ENCODE results near the gene TENM3.

TENM3 gene

GRCh38 chr4:182255441-182256190 lies 12.4 kb downstream of the TENM3 start:
- no peak for DNase-seq

DNA sequence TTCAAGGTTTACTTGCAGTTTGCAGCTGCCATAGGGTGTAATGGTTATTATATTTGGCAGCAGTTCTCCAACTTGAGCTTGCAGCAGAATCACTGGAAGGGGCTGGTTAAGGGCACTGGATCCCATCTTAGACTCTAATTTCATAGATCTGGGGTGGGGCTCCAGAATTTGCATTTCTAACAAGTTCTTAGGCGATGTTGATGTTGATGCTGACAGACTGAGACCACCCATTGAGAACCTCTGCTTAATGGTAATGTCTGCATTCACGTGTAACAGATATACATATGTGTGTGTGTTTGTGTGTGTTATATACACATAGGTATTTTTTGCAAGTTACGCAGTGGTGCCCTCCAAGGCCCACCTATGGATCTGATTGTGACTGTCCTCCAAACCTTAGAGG lies 13.8 kb downstream of the TENM3 start:
- no peak for DNase-seq

DNA sequence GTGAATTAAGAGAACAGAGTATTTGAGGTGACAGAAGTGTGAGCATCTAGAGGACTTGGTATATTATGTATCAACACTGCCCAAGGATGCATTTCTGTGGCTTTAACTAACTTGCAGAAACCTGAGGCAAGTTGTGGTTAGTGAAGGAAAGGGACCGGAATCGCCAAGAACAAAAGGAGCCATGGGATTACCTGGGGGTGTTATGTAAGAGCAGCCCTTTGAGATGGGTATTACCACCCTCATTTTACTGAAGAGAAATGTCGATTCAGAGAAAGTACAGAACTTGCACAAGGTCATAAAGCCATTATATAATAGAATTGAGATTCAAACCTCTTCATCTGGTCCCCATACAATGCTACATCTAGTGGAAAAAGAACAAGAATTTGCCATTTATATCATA lies 14.3 kb downstream of the TENM3 start:
- no peak for DNase-seq

- no peak for DNase-seq
These were observed 15.3 kb downstream of the TENM3 start for GRCh38 chr4:182258441-182259000.

GRCh38 chr4:182261651-182262223 lies 18.5 kb downstream of the TENM3 start:
- no peak for DNase-seq

GRCh38 chr4:182263562-182263961 lies 20.4 kb downstream of the TENM3 start:
- no peak for DNase-seq

DNA sequence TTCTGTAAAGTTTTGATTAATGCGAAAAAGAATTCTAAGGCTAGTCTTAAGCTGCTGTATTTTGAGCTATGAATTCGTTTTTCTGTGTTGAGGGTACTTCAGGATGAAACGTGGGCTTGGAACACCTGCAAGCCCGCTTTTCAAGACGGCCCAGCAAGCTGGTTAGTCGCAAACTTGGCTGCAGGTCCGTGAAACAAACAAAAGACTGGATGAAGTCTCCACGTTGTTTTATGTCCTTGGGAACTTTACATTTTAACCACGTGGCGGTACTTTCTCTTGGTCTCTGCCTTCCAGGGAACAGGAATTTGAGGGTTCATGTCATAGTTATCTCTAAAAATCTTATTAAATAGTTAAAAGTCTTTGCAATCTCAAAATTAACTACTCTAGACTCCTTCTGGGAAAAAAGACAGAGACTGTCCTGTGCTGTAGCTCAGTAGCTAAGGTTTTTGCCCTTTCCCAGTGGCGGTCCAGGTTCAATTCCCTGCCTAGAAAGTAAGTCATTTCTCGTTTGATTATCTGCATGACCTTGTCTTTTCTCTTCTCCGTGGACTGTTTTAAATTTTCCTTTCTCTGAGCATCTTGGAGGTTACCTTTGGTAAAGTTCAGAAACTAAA lies 21.0 kb downstream of the TENM3 start:
- no peak for DNase-seq

DNA sequence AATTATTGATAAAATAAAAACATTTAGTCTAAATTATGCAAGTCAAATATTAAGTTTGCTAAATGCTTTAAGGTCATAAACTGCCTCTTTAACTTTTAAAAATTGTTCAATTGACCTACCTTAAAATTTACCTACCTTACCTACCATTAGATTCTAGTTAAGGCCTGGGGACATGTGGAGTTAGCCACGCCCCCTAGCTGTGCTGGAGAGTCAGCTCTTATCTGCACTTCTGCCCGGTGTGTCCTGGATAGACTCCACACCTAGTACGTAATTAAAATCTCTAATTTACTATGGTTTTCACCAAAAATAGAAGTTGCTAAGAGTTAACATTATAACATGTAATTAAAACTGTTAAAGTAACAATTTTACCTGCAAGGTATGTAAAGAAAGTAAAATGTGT lies 22.7 kb downstream of the TENM3 start:
- no peak for DNase-seq

DNA sequence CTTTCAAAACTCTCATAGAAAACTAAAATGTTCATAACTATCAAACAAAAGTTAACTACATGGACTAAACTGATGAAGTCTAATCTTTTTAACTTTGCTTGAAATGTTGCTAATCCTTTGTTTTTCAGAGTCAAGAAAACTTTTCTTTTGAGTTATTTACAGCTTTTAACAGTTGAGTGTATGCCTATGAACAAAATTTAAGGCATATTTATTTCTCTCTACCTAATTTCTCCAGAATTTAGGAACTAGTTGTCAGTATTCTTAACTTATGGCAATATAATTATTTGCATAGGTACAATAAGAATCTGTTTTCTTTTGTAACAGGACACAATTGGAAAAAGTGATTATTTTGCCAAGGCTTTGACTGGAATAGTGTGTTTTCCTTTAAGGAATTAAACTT lies 23.8 kb downstream of the TENM3 start:
- no peak for DNase-seq

GRCh38 chr4:182268966-182269365 lies 25.8 kb downstream of the TENM3 start:
- DNase-seq, result no peak

DNA sequence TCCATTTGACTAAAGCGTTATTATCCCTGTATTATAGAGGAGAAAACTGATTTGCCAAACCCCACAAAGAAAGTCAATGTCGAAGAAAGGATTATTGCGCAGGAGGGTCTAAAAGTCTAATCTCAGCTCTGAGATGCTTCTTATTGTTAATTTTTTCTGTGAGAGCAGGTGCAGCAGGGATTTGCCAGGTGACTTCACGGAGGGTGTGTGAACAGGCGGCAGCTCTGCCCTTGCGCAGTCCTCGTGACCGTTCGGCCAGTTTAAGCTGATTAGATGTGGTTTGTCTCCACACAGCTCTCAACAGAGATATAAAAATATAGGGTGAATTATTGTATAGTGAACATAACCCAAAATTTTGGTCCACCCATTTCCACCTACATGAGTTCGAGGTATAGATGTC lies 28.5 kb downstream of the TENM3 start:
- no peak for DNase-seq

GRCh38 chr4:182272151-182272550 lies 28.9 kb downstream of the TENM3 start:
- DNase-seq, result no peak

DNA sequence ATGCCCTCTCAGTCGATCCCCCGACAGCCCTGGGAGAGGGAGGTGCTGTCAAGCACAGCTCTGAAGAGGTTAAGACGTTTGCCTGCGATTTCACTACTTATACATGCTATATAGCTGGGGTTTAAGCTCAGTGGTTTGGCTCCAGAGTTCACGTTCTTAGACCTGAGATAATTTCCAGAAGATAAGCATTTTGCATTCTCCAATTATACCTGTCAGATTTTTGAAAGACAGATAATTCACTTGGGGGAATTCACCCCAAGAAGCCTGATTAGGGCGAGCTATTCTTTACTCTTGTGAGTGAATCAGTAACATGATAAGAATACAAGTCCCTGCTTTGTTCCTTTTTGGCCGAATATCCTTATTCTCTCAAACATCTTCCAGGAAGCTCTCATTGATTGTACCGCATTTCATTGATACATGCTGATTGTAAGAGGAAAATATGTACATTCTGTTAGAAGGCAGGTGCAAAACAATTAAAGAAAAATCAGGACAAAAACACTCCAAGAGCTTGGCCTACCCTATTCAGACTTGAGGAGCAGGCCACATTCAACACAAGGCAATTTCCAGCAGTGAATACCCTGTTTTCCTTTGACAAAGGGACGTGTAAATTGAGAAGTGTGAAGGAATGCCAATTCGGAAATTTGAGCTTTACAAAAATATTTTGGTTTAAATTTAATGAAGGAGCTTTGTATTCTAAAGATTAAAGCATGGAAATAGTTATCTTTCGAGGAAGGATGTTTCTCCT lies 30.2 kb downstream of the TENM3 start:
- no peak for DNase-seq

- DNase-seq, result no peak
These were observed 33.3 kb downstream of the TENM3 start for GRCh38 chr4:182276210-182277109.

DNA sequence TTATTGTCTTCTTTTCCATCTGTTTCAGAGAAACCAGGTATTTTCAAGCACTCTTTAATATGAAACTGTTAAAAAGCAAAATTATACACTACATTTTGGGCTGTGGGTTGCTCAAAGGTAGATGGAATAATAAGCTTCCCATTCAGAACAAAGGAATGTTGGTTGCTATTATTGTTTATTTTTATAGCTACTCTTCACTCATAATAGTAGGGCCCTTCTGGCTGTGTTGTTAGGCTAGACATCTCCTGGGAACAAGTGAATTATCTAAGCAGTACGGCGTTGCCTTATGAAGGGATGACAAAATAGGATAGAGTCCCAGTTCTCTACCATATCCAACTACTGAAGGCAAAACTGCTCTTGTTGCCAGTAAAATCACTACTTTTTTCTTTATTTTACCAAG lies 34.2 kb downstream of the TENM3 start:
- DNase-seq, result no peak

DNA sequence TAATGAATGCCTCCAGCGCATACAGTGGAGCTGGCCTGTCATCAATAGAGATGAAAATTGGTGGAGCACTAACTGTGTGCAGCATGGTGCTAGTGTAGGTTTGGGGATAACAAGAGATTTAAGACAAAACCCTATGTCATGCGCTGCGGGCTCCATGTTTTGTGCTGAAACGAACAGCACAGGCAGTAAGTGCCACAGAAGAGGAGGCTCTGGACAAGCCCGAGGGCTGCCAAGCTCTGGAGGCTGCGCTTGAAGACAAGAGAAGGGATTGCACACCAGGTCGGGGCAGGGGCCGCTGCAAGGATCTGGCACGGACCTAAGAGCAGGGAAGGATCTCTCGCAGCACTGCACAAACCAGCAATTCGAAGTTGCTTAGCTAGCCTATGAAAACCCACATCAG lies 35.5 kb downstream of the TENM3 start:
- DNase-seq, result no peak

DNA sequence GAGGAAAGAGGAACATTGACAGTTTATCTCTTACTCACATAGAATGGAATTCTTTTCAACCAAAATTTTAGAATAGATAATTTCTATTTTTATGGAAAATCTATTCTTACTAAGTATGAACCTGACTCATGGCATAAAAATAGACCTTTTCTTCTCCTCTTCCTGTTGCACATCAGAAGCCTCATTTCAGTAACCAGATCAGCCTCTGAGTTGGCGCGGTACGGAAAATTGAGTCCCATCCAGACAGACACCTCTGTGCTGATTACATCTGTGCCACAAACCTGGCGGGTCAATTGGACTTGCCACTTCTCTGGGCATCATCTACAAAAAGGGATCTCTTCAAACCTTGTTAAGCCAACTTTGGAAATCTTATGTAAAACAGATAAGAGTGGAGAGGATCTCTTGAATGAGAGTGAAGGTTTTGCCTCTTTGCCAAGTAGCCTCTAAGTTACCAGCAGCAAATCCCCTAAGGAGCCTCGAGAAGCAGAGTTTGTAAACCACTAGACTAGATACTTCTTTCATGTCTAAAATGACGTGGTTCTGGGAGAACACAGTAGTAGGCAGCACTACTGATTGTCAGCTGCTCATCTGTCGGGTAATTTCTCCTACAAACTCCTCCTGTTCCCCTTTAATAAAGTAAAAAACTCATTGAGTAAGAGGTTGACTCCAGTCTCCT lies 37.4 kb downstream of the TENM3 start:
- DNase-seq, result no peak

DNA sequence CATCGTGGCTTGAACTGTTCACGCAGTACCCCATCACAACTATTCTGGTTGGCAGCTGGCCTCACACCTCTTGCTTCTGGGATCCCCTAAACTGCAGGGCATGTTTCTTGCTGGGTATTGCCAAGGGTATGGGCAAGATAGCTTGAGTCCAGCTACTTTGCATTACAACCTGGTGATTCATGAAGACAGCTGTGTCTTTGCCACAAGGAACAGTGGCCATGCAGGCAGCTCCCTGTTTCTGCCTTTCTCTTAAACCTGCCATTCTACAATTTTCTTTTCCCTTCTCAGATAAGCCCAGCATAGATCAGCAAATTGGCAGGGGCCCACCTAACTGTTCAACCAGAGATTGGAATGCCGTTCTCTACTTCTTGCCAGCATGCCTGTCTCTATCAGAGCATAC lies 42.8 kb downstream of the TENM3 start:
- DNase-seq, result no peak

- DNase-seq, result no peak
These were observed 43.7 kb downstream of the TENM3 start for GRCh38 chr4:182286931-182287330.

DNA sequence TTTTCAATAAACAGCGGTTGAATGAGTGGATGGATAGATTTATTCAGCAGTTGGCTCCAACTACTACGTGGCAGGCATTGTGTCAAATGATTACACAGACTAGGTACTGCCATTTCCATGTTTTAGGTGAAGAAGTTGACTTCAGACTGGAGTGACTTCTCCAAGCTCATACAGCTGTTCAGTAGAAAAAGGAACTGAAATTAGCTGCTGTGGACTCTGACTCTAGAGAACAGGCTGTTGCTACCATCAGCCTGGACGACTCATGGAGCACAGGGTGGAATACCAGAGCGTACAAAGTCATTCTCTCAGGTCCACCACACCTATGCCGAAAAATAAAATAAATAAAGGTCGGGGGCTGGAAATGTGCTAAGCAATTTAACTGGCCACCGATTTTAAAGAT lies 45.3 kb downstream of the TENM3 start:
- no peak for DNase-seq

- DNase-seq, result no peak
These were observed 46.6 kb downstream of the TENM3 start for GRCh38 chr4:182289809-182290208.

DNA sequence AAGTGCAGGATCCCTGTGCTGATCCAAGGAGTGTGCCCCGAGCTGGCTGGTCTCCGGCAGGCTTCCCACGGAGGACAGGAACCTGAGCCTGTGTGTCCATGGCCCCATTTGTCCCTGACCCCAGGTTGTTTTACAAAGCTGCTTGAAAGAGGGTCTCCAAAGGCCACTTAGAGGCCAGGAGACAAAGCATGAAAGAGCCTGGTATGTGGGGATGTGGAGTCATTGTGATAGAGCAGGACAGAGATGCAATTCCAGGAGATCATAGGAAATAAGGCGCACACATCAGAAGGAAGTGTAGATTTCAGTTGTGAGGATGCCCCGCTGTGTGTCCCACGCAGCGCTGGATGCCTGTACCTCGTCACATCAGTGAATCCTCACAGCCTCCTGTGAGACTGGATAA lies 48.0 kb downstream of the TENM3 start:
- no peak for DNase-seq
